ENCODE results near the gene AIG1.
"Not testable (repeated sequence)": the region's sequence is repeated elsewhere in the genome, so short reads cannot be mapped to it uniquely, and the experiment has no call there.

AIG1 gene

GRCh38 chr6:143164565-143165105 is 103.9 kb downstream of the AIG1 start:
- no peak for DNase-seq (ENCODE audit: low read depth in 2 of 2)

DNA sequence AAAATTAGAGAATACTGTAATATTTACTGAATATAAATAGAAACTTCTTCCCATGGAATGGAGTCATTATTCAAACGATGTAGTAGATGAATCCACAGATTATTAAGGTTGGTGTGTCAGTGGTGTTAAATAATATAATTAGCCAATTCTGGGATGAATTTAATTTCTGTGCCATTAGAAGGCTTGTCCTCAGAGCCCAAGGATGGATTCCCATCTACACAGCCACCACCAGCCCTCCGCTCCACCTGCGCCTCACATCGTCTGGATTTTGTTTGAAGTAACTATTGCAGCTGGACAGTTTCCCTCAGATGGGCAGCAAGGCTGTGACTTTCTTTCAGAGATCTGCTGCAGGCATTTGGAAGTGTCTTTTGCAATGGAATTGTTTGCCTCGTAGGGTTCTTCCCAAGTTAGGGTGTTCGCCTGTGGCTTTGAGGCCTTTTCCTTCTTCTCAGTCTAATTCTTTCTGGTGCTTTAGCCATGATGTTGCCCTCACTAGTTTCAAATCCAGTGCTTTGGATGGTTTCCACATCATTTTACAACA is 104.7 kb downstream of the AIG1 start:
- no peak for DNase-seq (ENCODE audit: low read depth in 2 of 2)

GRCh38 chr6:143166247-143166695 is 105.6 kb downstream of the AIG1 start:
- no peak for DNase-seq (ENCODE audit: low read depth in 2 of 2)

GRCh38 chr6:143167224-143167623 is 106.5 kb downstream of the AIG1 start:
- DNase-seq (ENCODE audit: low read depth in 2 of 2) = no peak

GRCh38 chr6:143168396-143168816 is 107.7 kb downstream of the AIG1 start:
- DNase-seq (ENCODE audit: low read depth in 2 of 2) = not testable (repeated sequence)

DNA sequence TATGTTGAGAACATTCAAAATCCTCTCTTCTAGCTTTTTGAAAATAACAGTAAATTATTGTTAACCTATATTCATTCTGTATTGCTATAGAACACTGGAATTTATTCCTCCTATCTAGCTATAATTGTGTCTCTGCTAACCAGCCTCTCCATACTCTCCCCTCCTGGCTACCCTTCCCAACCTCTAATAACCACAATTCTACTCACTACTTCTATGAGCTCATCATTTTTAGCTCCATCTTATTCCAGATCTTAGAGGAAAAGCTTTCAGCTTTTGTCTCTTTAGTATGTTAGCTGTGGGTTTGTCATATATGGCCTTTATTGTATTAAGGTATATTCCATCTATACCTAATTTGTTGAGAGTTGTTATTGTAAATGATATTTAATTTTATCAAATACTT is 108.8 kb downstream of the AIG1 start:
- no peak for DNase-seq (ENCODE audit: low read depth in 2 of 2)

- no peak for DNase-seq (ENCODE audit: low read depth in 2 of 2)
Observed at GRCh38 chr6:143174516-143174915, 113.8 kb downstream of the AIG1 start.

DNA sequence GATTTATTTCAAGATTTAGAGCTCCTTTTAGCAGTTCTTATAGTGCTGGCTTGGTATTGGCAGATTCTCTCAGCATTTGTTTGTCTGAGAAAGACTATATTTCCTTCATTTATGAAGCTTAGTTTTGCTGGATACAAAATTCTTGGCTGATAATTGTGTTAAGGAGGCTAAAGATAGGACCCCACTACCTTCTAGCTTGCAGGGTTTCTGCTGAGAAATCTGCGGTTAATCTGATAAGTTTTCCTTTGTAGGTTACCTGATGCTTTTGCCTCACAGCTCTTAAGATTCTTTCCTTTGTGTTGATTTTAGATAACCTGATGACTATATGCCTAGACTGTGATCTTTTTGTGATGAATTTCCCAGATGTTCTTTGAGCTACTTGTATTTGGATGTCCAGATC is 114.3 kb downstream of the AIG1 start:
- DNase-seq (ENCODE audit: low read depth in 2 of 2) = no peak

DNA sequence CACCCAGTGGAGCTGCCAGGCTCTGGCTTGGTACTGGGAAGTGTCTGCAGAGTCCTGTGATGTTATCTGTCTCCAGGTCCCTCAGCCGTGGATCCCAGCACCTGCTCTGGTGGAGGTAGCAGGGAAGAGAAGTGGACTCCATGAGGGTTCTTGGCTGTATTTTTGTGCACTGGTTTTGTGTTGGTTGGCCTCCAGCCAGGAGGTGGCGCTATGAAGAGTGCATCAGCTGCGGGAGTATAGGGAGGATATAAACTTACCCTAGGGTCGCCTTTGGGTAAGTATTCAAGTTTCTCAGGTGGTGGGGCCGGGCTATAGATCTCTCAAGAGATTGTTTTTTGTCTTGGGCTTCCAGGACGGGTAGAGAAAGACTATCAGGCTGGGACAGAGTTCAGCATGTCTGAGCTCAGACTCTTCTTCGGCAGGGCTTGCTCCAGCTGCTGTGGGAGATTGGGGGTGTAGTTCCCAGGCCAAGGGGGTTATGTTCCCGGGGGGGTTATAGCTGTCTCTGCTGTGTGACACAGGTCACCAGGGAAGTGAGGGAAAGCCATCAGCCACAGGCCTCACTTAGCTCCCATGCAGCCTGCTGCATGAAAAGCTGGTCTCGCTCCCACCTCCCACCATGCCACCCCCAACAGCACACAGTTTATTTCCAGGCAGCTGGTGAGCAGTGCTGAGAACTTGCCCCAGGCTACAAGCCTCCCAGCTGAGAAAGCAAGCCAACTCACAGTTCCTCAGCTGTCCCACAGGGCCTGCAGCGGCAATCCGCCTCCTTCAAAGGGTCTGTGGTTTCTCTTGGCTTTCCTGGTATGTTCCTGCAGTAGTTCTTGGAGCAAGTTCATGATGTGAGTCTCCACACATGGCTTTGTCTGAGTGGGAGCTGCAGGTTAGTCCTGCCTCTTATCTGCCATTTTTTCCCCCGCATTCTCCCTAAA is 115.7 kb downstream of the AIG1 start:
- DNase-seq (ENCODE audit: low read depth in 2 of 2) = no peak

DNA sequence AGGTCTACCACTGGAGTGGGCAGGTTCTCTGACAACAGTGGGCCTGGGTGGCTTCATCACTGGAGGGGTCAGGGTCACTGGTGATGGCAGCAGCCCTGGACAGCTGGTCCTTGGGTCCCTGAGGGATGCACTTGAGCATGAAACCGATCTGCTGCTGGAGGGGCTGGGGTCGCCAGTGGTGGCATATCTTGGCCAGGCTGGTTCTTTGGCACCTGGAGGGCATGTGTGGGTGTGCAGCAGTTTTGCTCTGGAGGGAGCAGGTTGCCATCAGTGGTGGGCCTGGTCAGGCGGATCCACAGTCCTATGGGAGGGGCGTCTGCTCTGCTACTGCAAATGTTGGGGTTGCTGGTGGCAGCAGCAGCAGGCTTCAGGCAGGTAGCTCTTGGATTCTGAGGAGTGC is 117.0 kb downstream of the AIG1 start:
- no peak for DNase-seq (ENCODE audit: low read depth in 2 of 2)

DNA sequence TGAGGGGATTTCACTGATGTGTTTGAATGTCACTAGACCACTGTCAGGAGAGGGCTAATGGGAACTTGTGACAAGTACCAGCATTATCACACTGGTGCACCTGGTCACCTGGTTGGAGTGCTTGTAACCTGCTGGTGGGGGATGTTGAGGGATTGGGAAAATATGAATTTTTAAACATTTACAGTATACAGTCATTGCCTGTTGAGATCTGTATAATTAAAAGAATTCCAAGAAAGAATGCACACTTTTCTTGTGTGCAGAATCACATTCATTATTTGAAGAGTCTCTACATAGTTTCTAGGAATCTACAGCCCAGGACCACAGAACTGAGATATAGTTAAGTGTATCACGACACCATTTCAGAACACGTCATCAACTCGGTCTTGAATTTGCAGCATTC is 118.4 kb downstream of the AIG1 start:
- no peak for DNase-seq (ENCODE audit: low read depth in 2 of 2)

- no peak for DNase-seq (ENCODE audit: low read depth in 2 of 2)
Observed at GRCh38 chr6:143179901-143180612, 119.4 kb downstream of the AIG1 start.

- no peak for DNase-seq (ENCODE audit: low read depth in 2 of 2)
Observed at GRCh38 chr6:143180826-143181225, 120.1 kb downstream of the AIG1 start.

GRCh38 chr6:143183666-143184065 is 123.0 kb downstream of the AIG1 start:
- no peak for DNase-seq (ENCODE audit: low read depth in 2 of 2)

- DNase-seq (ENCODE audit: low read depth in 2 of 2) = no peak
Observed at GRCh38 chr6:143185288-143185687, 124.6 kb downstream of the AIG1 start.

DNA sequence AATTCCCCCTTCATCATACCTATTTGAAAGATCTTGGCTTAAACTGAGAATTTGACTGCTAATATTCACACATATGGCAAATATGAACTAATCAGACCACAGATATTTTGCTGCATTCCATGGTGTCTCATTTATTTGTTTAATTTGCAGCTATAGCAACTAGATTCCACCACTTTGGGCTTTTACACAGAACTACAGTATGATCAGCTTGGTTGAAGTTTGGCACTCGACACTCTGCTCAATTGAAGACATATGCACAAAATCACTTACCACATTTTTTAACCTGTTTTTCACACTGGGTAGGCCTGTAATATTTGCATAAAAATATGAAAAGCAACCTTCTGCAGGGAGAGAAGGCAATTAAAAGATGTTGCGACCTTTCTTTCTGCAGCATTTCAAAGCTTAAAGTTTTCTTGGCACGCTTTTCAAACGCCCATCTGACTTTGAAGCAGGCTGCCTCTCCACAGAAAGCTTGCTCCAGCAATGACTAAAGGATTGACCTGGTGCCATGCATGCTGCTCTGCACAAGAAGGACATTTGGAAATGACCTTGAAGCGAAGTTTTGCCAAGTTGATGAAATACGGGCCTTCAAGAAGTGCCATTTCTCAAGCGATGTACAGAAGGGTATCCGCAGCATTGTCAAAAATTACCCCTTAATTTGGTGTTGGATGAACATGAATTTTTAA is 126.7 kb downstream of the AIG1 start:
- DNase-seq (ENCODE audit: low read depth in 2 of 2) = no peak

- DNase-seq (ENCODE audit: low read depth in 2 of 2) = no peak
Observed at GRCh38 chr6:143188292-143188691, 127.6 kb downstream of the AIG1 start.

DNA sequence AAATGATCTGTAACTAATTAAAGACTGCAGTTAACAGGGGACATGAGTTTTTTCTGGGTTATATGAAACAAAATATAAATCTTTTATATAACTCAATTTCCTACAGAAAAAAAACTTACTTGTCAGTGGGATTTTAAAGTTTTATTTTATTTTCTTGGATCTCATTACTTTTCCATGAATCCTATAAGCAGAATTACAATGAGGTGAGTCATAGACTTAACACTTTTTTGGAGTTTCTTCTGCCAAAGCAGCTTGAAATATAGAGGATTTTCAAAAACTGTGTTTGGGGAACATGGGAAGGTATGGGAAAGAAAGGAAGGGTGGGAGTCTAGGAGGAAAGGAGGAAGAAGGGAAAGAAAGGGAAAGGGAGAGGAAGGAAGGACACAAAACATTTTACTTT is 130.7 kb downstream of the AIG1 start:
- no peak for DNase-seq (ENCODE audit: low read depth in 2 of 2)

- no peak for DNase-seq (ENCODE audit: low read depth in 2 of 2)
Observed at GRCh38 chr6:143192766-143193165, 132.1 kb downstream of the AIG1 start.

DNA sequence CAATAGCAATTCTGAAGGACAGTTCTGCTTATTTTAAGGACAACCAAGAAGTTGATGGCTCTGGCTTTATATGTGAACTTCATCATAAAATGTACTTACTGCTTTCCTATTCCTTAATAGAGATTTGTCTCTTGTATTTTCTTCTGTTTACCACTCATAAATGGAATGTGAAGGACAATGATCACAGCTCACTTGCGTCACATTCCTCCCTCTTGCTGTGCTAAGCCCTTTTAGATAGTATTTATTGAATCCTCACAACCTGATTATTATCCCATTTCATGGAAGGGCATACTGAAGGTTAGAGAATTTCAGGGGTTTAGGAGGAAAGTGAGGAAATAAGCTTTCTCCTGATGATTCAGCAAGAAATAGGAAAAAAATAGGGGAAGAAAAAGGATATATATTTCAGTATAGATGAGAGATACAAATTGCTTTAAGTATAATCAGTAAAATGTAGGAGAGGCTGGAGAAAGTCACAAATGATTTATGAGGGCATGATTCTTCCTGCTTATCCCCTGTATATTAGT is 132.9 kb downstream of the AIG1 start:
- no peak for DNase-seq (ENCODE audit: low read depth in 2 of 2)

DNA sequence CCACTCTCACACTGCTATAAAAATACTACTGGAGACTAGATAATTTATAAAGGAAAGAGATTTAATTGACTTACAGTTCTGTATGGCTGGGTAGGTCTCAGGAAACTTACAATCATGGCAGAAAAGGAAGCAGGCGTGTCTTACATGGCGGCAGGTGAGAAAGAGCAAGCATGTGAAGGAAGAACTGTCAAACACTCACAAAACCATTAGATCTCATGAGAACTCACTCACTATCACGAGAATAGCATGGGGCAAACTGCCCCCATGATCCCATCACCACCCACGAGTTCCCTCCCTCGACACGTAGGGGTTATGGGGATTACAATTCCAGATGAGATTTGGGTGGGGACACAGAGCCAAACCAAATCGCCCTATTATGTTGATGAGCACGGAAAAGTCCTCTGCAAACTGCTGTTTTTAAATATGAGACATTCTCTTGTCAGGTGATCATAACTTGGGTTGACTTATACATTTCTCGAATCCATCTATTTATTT is 133.5 kb downstream of the AIG1 start:
- DNase-seq (ENCODE audit: low read depth in 2 of 2) = no peak

Measured in stimulated activated CD4-positive, alpha-beta T cell treated with anti-CD3 and anti-CD28 coated beads, Interleukin-15, amount 100 ng/mL, for 48 hours (primary cell).